HG03558 (cell line): ENCODE data around the gene FLOT1.

Experiments used
- ATAC-seq: cut with Tn5 transposase; IDR thresholded peaks from one replicate; pipeline ENCODE4 v1.9.1; 2021; ENCODE audit warnings: moderate number of reproducible peaks; ENCODE audit not compliant: unreplicated experiment; ENCODE audit errors: extremely low read depth

FLOT1 gene

DNA sequence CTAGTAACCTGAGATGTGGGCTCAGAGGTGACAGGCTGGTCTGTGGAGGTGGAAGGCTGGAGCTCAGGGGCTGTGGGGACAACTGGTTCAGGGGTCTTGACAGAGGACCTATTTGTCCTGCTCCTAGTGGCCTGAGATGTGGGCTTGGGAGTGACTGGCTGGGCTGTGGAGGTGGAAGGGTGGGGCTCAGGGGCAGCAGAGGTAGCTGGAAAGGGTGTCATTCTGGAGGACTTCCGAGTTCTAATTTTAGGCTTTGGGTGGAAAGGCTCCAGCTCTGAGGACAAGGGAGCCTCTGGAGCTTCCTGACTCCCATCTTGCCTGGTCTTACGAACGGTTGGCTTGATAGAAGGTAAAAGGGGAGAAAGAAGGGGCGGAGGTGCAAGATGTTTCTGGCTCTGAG lies 36.9 kb downstream of the FLOT1 start:
- ATAC-seq, result no peak

DNA sequence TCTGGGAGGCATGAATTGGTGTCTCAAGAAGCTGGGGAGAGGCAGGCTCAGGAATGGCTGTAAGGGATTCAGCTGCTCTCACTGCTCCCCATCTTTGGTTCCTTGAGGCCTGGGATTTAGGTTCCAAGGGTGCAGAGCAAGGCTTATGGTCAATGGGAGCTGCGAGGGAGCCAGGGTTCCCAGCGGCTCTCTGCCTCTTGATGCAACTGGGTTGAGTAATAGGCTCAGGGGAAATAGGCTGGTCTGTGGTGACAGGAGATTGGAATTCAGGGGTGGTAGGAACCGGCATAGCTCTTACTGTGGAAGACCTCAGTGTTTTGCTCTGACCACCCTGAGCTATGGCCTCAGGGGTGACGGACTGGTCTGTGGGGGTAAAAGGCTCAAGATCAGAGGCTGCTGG lies 38.7 kb downstream of the FLOT1 start:
- ATAC-seq, result no peak

DNA sequence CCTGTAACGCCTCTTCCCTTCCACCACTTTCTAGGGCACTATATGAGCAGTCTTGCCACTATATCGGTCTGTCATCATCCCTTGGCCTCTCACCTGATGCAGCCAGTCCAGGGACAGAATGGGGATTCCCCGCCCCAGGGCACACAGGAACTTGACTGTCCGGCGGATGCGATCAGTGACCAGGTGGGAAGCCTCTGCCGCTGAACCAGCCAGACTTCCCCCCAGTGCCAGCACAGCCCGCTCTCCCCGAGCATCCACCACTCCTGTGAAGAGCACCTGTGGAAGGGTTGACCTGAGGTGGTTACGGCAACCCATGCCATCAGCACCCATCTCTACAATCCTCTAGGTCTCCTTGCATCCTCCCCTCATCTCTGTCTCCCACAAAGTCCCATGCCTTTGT lies 39.5 kb downstream of the FLOT1 start:
- no peak for ATAC-seq

DNA sequence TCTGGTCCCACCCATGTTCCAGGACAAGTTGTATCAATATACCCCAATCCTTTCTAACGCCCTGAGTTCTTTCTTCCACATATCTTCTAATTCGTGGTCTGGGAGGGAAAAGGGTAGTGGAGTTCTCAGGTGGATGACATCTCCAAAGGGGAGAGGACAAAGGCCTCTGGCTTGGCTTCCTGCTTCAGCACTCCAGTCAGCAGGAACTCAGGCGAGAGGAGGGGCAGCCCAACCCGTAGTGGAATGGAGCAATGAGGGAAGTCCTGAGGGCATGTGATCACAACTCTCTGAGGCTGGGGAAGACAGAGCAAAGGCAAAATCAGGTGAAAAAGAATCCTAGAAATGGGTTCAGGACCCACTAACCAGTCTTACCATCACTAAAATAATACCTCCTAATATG lies 42.1 kb downstream of the FLOT1 start:
- ATAC-seq, result no peak

GRCh38 chr6:30696432-30696831 lies 46.1 kb downstream of the FLOT1 start:
- ATAC-seq, result no peak

GRCh38 chr6:30691208-30691847 lies 51.2 kb downstream of the FLOT1 start:
- no peak for ATAC-seq

- ATAC-seq, result no peak
Observed at GRCh38 chr6:30690403-30691207, 51.9 kb downstream of the FLOT1 start, which contains the start of gene NRM. NRM (minus strand) TSS chr6:30690984; CDS start chr6:30690974, 10 bp downstream.

GRCh38 chr6:30689985-30690384 lies 52.5 kb downstream of the FLOT1 start:
- ATAC-seq, result no peak

DNA sequence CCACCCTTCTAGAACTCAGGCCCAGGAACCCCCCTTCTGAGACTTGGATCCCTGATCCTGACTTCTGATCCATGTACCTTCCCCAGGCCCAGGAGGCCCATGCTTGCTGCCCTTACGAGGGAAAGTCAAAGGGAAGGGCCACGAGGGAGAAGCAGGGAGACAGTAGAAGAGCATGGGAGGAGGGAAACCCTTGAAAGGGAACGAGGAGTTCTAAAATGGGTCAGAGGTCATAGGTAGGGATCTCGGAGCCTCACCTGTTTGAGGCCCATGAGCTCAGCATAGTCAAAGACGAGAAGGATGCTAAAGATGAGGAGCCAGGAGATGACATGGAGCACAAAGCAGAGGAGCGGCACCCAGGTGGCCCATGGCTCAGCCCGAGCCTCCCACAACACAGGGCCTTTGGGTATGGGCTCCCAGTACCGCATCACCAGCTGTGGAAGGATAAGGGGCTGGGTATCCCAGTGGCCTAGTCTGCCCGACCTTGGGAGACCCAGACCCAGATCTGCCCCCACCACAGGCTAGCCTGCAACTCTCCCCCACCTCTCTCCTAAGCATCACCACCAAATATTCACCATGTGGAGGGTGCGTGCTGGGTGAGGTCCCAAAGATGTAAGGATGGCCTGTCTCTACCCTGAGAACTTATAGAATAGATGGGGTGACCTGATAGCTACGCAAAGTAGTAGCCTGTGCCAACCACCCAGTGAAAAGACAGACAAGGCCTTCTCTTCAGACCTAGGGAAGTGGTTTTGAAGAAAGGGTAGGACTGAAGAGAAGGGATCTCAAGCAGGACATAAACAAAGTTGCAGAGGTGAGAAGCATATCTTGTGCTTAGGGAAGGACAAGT lies 53.2 kb downstream of the FLOT1 start:
- no peak for ATAC-seq

DNA sequence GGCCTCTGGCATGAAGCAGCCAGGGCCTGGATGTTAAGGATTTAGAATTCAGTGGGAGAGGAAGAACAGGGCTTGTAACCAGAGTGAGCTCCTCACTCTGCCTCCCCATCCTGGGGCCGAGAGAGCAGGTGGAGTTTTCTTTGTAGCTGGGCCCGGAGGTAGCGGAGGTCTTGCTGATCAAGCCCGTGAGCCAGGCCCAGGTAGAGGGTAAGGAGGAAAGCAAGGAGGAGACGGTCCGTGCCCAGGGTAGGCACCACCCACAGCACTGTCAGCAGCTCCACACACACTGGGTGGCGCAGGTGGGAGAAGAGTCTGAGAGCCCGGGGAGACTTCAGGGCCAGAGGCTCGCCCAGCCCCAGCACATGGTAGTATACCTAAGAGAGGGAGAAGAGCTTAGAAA lies 53.9 kb downstream of the FLOT1 start:
- ATAC-seq, result no peak

GRCh38 chr6:30687659-30688431 lies 54.6 kb downstream of the FLOT1 start:
- no peak for ATAC-seq

DNA sequence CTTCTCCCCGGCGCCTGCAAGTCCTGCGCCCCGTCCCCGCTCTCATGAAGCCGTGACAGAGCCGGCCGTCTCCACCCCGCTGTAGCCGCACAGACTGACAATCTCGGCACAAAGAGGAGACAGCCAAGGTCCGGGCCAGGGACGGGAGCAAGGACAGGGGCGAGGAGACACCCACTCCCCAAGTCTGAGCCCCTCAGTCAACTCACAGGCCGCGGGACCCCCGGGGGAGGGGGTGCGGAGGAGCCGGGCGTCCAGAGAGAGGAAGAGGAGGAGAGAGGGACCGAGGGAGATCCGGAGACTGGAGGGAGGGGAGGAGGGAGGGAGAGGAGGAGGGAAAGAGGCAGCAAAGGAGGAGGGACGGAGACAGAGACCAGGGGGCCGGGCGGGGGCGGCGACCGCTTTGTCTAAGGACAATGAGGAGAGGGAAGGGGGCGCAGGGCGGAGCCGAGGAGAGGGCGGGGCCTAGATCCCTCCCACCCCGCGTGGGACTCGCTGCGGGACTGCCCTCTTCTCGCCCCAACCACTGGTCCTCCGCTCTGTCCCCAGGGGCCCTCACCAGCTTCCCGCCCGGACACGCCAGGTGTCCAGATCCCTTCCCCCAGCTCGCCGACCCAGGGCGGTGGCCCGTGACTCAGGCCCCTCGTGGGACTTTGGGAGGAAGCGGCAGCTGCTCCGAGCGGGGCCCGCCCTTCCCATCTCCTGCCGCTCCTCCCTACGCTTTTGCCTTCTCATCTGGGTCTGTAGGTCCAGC lies 55.4 kb downstream of the FLOT1 start:
- ATAC-seq, result no peak

- no peak for ATAC-seq
Observed at GRCh38 chr6:30686009-30686907, 56.2 kb downstream of the FLOT1 start, which contains the start of gene PPP1R18. PPP1R18 (minus strand) TSS chr6:30686645; CDS start chr6:30686018, 627 bp downstream.

- ATAC-seq, result no peak
Observed at GRCh38 chr6:30685157-30686008, 57.1 kb downstream of the FLOT1 start.

DNA sequence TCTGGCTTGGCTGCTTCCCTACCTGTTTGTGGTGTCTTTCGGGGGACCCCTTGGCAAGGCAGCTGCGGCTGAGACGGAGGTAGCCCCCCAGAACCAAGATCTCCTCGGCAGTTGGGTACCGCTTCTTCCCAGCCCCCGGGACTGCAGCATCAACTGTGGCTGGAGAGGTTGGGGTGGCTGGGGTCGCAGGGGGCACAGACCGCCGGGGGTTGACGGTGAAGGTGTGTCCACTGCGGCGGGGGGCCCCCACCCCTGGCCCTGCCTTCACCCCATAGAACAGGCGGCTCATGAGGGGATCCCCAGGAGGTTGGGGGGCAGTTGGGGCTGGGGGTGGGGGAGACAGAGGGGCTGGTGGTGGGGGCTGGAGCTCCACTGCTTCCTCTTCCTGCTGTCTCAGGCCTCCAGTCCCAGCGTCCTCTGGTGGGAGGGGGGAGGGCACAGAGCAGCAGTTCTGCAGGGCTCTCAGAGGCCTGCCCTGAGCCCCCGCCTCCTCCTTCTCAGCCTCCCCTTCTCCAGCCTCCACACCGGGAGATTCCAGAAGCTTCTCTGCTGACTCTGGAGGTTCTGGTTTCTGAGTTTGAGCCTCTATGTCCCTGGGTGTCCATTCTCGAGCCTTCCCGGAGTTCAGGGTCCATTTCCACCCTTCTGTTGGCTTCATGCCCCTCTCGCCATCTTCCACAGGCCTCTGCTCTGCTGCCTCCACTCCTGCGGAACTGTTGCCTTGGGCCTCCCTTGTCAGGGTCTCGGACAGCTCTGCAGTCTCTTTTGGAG lies 57.9 kb downstream of the FLOT1 start:
- ATAC-seq, result no peak

- no peak for ATAC-seq
Observed at GRCh38 chr6:30683980-30684338, 58.5 kb downstream of the FLOT1 start.
